Prostate gland (tissue), 2 donors: ENCODE measurements around the gene MAP7D3. TPM values are rescaled to one million over a fixed set of nuclear protein-coding genes. Genes with fewer than 3 reads are reported as not detected.
"Not testable (repeated sequence)": the region's sequence is repeated elsewhere in the genome, so short reads cannot be mapped to it uniquely, and the experiment has no call there.

Experiments used
- DNase-seq: peaks from one replicate; pipeline ENCODE4 v3.0.0-alpha.2; 2019; ENCODE audit warnings: low spot score
- H3K27ac ChIP-seq, 2 donors: fragments of 200-600 bp; sonication (generic); 2 replicates each; pipeline ENCODE4 v1.5.1; 2017 to 2019
- H3K27me3 ChIP-seq: fragments of 200-600 bp; sonication (generic); replicated peaks from 2 replicates; pipeline ENCODE4 v1.5.1; 2019; ENCODE audit not compliant: insufficient read depth
- H3K36me3 ChIP-seq, 2 donors: fragments of 200-600 bp; sonication (generic); 1 replicate in 1 of 2; 2 replicates in 1 of 2; pipeline versions ENCODE4 v1.5.1 to v1.8.1; 2017 to 2019
- H3K4me1 ChIP-seq: fragments of 200-600 bp; sonication (generic); replicated peaks from 2 replicates; pipeline ENCODE4 v1.5.1; 2019
- H3K4me3 ChIP-seq, 2 donors: fragments of 200-600 bp; sonication (generic); 2 replicates each; pipeline ENCODE4 v1.5.1; 2017 to 2019
- H3K9me3 ChIP-seq: fragments of 200-600 bp; sonication (generic); 2 replicates; pipeline ENCODE4 v1.5.1; 2017
- POLR2A ChIP-seq: fragments of 450-650 bp; IDR thresholded peaks from one replicate; pipeline ENCODE4 v1.6.1; 2016; ENCODE audit warnings: antibody characterized with exemption, mild to moderate bottlenecking
- POLR2AphosphoS5 ChIP-seq: sonication (generic); formaldehyde crosslinking; IDR thresholded peaks from one replicate; pipeline ENCODE4 v1.6.1; 2017; ENCODE audit warnings: antibody characterized with exemption
- WGBS: methylation state at CpG from one replicate; pipeline ENCODE4 v1.1.5; 2018; 5-methylcytosine and 5-hydroxymethylcytosine counted together
- intact Hi-C: fragments of 100-400 bp; cut with DNase I; formaldehyde crosslinking; loops from one replicate; pipeline ENCODE4 v1.14.2; 2022
- total RNA-seq, 2 donors: library from RNA; depleted of rRNA; stranded (reverse); fragments of >200 nt; gene quantifications; one replicate each; pipeline ENCODE4 v1.1.0, GENCODE V29; 2016
- TF ChIP-seq, protein P1 (sequence below), 4 experiments: fragments of 200-600 bp in 2 of 4; fragments of 450-650 bp in 2 of 4; sonication (generic) in 2 of 4; IDR thresholded peaks; 1 replicate in 3 of 4; 2 replicates in 1 of 4; pipeline ENCODE4 v1.5.1; 2016 to 2019; ENCODE audit warnings: antibody characterized with exemption in 4 of 4, mild to moderate bottlenecking in 2 of 4, moderate library complexity in 2 of 4

The MAP7D3 gene
- total RNA-seq, 2 donors from 2014 or later: 6.1 to 22.8 TPM

DNA sequence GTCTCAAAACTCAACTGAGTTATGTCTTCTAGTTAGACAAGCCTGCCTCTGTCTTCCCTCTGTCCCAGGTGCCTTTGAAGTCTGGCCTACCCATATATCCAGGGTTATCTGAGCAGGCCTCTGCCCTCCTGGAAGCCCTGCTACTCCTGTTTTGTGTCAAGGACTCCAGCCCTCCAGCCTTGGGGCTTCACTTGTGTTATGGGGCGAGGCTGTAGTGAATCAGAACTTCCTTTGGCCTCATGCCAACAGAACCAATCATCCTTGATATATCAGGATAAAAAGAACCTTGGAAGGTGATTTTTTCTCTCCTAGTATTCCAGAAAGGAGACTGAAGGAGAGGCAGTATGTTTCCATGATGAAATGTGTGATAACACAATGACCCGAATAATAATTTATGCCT is 40.6 kb upstream of the MAP7D3 start:
- Histone ChIP-seq H3K27me3 (no peaks in the 10 kb centered on the region), H3K4me1 (no peaks in the 10 kb centered on the region), H3K9me3 (no peaks in the 10 kb centered on the region), H3K27ac (no peak overlapping the region), H3K4me3 (no peak overlapping the region), H3K36me3 (no peaks in the 10 kb centered on the region)
- TF ChIP-seq POLR2AphosphoS5 (no peak), POLR2A (no peak)
- TF ChIP-seq, protein P1, sequence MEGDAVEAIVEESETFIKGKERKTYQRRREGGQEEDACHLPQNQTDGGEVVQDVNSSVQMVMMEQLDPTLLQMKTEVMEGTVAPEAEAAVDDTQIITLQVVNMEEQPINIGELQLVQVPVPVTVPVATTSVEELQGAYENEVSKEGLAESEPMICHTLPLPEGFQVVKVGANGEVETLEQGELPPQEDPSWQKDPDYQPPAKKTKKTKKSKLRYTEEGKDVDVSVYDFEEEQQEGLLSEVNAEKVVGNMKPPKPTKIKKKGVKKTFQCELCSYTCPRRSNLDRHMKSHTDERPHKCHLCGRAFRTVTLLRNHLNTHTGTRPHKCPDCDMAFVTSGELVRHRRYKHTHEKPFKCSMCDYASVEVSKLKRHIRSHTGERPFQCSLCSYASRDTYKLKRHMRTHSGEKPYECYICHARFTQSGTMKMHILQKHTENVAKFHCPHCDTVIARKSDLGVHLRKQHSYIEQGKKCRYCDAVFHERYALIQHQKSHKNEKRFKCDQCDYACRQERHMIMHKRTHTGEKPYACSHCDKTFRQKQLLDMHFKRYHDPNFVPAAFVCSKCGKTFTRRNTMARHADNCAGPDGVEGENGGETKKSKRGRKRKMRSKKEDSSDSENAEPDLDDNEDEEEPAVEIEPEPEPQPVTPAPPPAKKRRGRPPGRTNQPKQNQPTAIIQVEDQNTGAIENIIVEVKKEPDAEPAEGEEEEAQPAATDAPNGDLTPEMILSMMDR (IDR thresholded peaks at IDR 0.05): no peak
- intact Hi-C loops: no loop called here
- 96% methylated on average over 2 of the region's 2 CpGs for WGBS
- no peak for DNase-seq

DNA sequence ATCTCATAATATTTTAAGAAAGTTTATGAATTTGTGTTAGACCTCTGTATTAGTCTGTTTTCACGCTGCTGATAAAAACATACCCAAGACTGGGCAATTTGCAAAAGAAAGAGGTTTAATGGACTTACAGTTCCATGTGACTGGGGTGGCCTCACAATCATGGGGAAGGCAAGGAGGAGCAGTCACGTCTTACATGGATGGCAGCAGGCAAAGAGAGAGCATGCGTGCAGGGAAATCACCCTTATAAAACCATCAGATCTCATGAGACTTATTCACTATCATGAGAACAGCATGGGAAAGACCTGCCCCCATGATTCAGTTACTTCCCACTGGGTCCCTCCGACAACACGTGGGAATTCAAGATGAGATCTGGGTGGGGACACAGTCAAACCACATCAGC is 35.2 kb upstream of the MAP7D3 start:
- H3K27me3 ChIP-seq, H3K27ac ChIP-seq, H3K4me3 ChIP-seq, DNase-seq, H3K4me1 ChIP-seq, H3K36me3 ChIP-seq, intact Hi-C loops, H3K9me3 ChIP-seq: not testable (repeated sequence)
- 86% methylated on average over 5 of the region's 5 CpGs for WGBS

DNA sequence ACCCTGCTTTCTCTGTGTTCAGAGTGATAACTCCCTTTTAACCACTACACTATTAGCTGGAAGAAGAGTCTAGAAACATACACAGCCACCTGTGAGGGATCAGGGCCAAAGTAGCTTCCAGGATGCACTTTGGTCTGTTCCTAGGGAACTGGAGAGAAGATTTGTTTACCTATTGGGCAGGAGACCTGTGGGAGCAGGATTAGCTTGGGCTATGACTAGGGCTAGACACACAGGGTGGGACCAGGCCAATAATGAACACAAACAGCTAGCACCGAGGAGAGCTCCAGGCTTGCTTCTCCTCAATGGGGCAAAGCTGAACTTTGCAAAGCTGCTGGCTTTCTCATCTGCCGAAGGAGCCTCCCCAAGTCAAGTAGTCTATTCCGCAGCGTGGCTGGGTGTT is 24.4 kb upstream of the MAP7D3 start:
- WGBS: 36% methylated on average over 2 of the region's 4 CpGs
- no peaks in the 10 kb centered on the region for H3K27me3 ChIP-seq
- H3K4me1 ChIP-seq: no peaks in the 10 kb centered on the region
- no peaks in the 10 kb centered on the region for H3K36me3 ChIP-seq
- TF ChIP-seq, protein P1 (IDR thresholded peaks at IDR 0.05): no peak
- no peak for TF ChIP-seq POLR2A
- TF ChIP-seq POLR2AphosphoS5: no peak
- DNase-seq: no peak
- no peak overlapping the region for H3K4me3 ChIP-seq
- intact Hi-C loops: no loop called here
- no peak overlapping the region for H3K27ac ChIP-seq
- no peaks in the 10 kb centered on the region for H3K9me3 ChIP-seq

DNA sequence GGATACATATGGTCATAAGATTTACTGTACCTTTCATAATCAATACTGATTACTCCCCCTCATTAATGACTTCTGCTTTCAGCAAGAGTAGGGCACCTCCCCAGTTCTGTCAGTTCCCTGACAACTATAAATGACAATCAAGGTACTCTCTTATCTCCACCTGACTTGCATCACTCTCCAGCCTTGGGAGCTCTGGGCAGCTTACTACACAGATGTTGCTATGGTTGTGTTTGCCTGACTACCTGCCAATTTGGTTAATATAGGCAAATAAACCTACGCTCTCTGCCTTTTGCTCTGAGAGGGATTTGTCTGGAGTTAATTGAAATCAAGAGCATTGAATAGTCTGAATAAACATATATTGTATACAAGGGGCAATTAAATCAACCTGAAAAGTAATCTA is 22.8 kb upstream of the MAP7D3 start:
- WGBS: 57% methylated on average over 1 of the region's 1 CpG
- Histone ChIP-seq H3K27ac (no peak overlapping the region), H3K36me3 (no peaks in the 10 kb centered on the region), H3K4me1 (no peaks in the 10 kb centered on the region), H3K27me3 (no peaks in the 10 kb centered on the region), H3K4me3 (no peak overlapping the region), H3K9me3 (no peaks in the 10 kb centered on the region)
- DNase-seq: no peak
- TF ChIP-seq POLR2AphosphoS5: no peak
- TF ChIP-seq POLR2A: no peak
- TF ChIP-seq, protein P1 (IDR thresholded peaks at IDR 0.05): no peak
- intact Hi-C loops: no loop called here

GRCh38 chrX:136272325-136272724 is 21.1 kb upstream of the MAP7D3 start:
- DNase-seq: no peak
- Histone ChIP-seq H3K27ac (no peak overlapping the region), H3K4me3 (no peak overlapping the region), H3K27me3 (no peaks in the 10 kb centered on the region), H3K9me3 (no peaks in the 10 kb centered on the region), H3K36me3 (no peaks in the 10 kb centered on the region), H3K4me1 (no peaks in the 10 kb centered on the region)
- TF ChIP-seq POLR2A: no peak
- no peak for TF ChIP-seq POLR2AphosphoS5
- TF ChIP-seq, protein P1 (IDR thresholded peaks at IDR 0.05): no peak
- intact Hi-C loops: no loop called here
- 18% methylated on average over 1 of the region's 1 CpG for WGBS

GRCh38 chrX:136271300-136271699 is 20.1 kb upstream of the MAP7D3 start:
- Histone ChIP-seq H3K4me1 (no peaks in the 10 kb centered on the region), H3K27me3 (no peaks in the 10 kb centered on the region), H3K27ac (no peak overlapping the region), H3K4me3 (no peak overlapping the region), H3K9me3 (no peaks in the 10 kb centered on the region), H3K36me3 (no peaks in the 10 kb centered on the region)
- TF ChIP-seq, protein P1 (IDR thresholded peaks at IDR 0.05): no peak
- TF ChIP-seq POLR2A (no peak), POLR2AphosphoS5 (no peak)
- 67% methylated on average over 1 of the region's 1 CpG for WGBS
- intact Hi-C loops: no loop called here
- DNase-seq: no peak
